ENCODE data around the gene RELT.

Gene RELT

GRCh38 chr11:73347067-73347466 is 29.1 kb upstream of the RELT start:
- no peak overlapping the region for H3K4me3 ChIP-seq (ENCODE audit: low read depth, low read length)

- no peak overlapping the region for H3K4me3 ChIP-seq (ENCODE audit: low read depth, low read length)
Measured at GRCh38 chr11:73348838-73349237, 27.4 kb upstream of the RELT start.

- H3K4me3 ChIP-seq (ENCODE audit: low read depth, low read length): no peak overlapping the region
Measured at GRCh38 chr11:73349633-73350032, 26.6 kb upstream of the RELT start.

GRCh38 chr11:73350908-73351636 is 25.1 kb upstream of the RELT start:
- H3K4me3 ChIP-seq (ENCODE audit: low read depth, low read length): no peak overlapping the region

- no peak overlapping the region for H3K4me3 ChIP-seq (ENCODE audit: low read depth, low read length)
Measured at GRCh38 chr11:73353422-73353821, 22.8 kb upstream of the RELT start.

GRCh38 chr11:73355109-73355508 is 21.1 kb upstream of the RELT start:
- no peak overlapping the region for H3K4me3 ChIP-seq (ENCODE audit: low read depth, low read length)

- no peak overlapping the region for H3K4me3 ChIP-seq (ENCODE audit: low read depth, low read length)
Measured at GRCh38 chr11:73356979-73357860, 19.0 kb upstream of the RELT start.

- H3K4me3 ChIP-seq (ENCODE audit: low read depth, low read length): no peak overlapping the region
Measured at GRCh38 chr11:73358071-73358470, 18.1 kb upstream of the RELT start.

- no peak overlapping the region for H3K4me3 ChIP-seq (ENCODE audit: low read depth, low read length)
Measured at GRCh38 chr11:73359341-73359740, 16.9 kb upstream of the RELT start.

- H3K4me3 ChIP-seq (ENCODE audit: low read depth, low read length): no peak overlapping the region
Measured at GRCh38 chr11:73359930-73360742, 16.1 kb upstream of the RELT start.

- H3K4me3 ChIP-seq (ENCODE audit: low read depth, low read length): no peak overlapping the region
Measured at GRCh38 chr11:73360743-73361369, 15.3 kb upstream of the RELT start.

GRCh38 chr11:73361953-73362776 is 14.0 kb upstream of the RELT start:
- no peak overlapping the region for H3K4me3 ChIP-seq (ENCODE audit: low read depth, low read length)

- H3K4me3 ChIP-seq (ENCODE audit: low read depth, low read length): no peak overlapping the region
Measured at GRCh38 chr11:73363147-73363546, 13.1 kb upstream of the RELT start.

- no peak overlapping the region for H3K4me3 ChIP-seq (ENCODE audit: low read depth, low read length)
Measured at GRCh38 chr11:73365352-73366264, 10.6 kb upstream of the RELT start.

- H3K4me3 ChIP-seq (ENCODE audit: low read depth, low read length): no peak overlapping the region
Measured at GRCh38 chr11:73366265-73366610, 10.0 kb upstream of the RELT start.

GRCh38 chr11:73366953-73367352 is 9.2 kb upstream of the RELT start:
- no peak overlapping the region for H3K4me3 ChIP-seq (ENCODE audit: low read depth, low read length)

GRCh38 chr11:73367482-73368024 is 8.6 kb upstream of the RELT start:
- no peak overlapping the region for H3K4me3 ChIP-seq (ENCODE audit: low read depth, low read length)

GRCh38 chr11:73372375-73372993 is 3.7 kb upstream of the RELT start:
- no peak overlapping the region for H3K4me3 ChIP-seq (ENCODE audit: low read depth, low read length)

Measured in iPS-11a (cell line).